HG03439 (cell line): ENCODE measurements around the gene ANO3.

Source experiments
- ATAC-seq: cut with Tn5 transposase; IDR thresholded peaks from one replicate; pipeline ENCODE4 v1.9.1; 2021; ENCODE audit warnings: mild to moderate bottlenecking, moderate library complexity; ENCODE audit not compliant: unreplicated experiment

ANO3 gene

DNA sequence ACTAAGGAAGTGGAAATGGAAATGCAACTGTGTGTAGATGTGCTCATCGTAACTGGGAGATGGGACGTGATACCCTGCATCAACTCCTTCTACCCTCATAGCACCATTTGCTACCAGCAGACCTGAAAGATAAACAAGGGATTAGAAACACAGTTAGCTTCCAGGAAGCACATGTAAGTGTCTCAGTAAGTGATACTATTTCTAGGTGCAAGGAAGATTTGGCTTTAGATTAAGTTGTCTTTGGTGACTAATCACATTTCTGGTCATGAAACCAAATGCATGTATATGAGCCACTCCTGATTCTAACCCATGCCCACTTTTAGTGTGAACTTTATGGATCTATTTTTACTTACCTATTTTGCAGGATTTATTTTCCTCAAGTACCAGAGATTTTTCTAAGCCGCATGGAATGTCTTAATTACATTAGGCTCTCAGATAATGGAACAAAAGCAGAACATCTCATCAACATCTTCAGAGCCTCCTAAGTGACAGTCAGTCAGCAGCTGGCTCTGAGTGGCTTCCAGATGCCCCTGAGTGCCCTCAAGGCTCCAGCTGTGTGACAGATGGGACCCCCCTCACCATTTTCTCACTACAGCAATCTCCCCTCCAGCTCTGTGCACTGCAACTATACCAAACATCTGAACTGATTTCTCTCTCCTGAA, 368.8 kb downstream of the ANO3 start:
- no peak for ATAC-seq

DNA sequence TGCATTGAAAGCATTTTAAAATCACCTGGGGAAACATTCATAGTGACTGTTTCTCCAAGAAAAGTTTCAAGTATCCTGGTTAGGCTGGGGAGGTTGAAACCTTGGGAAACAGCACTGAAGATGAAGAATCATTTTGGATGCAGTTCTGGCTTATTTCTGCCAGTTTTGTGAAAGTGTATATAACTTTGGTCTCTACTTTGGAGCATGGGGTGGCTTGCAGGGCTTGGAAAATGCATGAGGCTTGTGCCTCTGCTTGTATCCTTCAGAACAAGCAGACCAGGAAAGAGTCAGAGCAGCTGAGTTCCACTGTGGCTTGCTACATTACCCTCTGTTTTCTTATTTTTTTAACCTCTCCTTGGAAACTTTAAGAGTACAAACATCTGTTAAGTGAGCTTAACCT, 370.5 kb downstream of the ANO3 start:
- ATAC-seq = no peak

DNA sequence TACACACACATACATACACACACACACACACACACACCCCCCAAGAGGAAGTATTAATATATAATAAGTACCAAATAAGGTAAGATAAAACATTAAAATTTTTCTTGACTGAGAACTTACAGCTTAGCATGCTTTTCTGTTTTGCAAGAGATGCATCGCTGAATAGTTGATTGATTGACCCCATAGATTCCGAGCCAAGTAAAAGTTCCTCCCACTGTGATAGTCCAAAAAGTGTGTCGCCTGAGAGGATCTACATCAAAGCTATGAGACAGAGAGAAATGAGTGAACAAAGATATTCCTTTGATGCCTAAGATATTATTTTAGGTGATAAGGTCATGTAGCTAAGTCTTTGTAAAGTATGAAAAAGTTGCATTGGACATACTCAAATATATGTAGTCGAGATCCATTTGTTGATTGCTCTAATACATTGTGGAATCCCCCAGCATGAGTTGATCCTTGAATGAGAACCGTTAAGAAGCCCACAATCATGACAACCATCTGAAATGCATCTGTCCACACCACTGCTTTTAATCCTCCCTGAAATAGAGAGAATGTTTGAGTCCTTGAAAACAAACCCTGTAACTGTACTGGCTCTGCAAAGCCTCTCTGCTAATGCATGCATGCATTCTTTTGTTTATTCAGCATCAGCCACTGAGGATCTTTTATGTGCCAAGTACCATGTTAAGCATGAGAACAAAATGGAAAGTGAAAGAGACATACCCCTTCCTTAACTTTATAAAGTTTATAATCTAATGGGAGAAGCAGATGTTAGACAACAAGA, 371.7 kb downstream of the ANO3 start:
- no peak for ATAC-seq

DNA sequence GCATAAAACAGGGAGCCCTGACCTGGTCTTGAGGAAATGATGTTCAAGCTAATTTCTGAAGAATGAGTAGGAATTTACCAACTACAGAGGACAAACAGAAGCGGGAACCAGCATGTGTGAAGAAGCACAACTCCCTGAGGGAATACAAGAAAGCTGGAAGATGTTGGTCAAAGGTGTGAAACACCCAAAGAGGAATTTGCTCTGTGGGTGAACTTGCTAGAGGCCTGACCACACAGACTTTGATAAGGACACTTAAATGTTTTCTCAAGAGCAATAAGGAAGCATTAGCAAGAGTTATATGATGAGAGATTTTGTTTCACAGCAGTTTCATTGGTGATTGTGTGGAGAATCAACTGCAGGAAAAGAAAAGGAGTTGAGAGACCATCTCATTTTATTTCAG, 372.3 kb downstream of the ANO3 start:
- no peak for ATAC-seq

DNA sequence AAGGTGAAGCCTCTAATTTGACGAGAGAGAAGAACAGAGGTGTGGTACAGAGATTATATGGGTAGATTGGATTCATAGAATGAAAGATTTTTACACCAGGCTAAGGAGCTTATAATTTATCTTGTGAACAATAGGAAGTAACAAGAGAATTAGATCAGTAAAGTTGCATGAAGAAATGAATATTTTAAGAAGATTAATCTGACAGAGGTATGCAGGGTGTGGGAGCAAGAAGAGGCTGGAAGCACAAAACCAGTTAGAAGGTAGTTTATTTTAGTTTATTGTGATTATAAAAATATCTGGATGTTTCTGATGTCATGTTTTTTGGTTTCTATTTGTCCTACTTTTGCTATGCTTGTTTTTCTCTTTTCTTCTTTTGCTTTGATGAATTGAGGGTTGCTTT, 374.3 kb downstream of the ANO3 start:
- ATAC-seq = no peak

DNA sequence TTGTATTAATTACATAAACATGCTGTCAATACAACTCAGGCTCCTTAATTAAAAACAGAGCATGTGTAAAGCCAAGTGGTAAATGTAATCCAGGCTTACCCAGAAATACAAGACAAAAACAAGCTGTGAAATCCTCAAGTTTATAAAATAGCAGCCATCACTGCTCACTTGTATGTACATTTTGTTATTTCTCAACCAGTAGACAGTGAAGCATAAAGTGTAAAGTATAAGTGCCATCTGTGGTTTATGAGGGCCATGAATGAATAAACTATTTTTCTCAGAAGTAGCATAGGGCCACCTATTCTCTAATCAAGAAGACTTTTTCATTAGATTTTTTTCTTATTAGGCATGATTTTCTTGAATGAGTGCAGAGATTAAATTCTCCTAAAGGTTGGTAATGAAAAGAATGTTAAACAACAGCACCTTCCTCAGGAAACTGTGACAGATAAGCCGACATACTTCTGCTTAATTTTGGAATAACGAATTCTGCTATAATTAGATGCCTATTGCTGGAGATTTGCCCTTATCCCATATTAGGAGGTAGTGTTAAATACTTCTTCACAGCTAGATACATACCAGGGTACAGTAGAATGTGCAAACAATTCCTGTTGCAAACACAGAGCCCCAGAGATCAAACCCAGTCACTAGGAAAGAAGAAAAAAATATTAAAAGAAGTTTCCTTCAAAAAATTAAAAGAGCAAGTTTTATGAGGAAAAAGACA, 377.0 kb downstream of the ANO3 start:
- no peak for ATAC-seq

DNA sequence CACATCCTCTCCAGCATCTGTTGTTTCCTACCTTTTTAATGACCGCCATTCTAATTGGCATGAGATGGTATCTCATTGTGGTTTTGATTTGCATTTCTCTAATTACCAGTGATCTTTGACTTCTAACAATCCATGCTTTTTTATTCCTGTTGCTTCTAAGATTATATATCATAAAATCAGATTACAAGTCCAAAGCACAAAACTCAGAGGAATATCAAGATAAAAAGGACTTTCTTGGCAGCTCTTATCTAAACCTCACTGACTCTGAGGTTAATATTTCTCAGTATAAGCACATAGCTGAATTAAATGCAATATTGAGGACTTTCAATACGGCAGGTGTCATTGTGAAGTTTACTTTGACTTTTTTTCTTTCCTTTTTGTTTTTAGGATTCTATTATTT, 378.6 kb downstream of the ANO3 start:
- ATAC-seq = no peak

DNA sequence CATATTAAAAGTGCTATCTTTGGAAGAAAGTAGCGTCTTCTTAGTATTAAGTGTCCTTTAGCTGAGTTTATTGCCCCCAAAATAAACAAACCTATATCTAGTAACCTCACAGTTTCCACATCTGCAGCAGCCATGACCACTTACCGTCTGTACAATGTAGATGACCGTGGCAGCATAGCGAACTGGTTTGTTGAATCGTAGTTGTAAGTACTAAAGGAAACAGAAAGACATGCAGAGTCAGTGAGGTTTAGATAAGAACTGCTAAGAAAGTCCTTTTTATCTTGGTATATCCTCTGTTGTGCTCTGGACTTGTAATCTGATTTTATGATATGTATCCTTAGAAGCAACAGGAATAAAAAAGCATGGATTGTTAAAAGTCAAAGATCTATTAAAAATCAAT, 380.6 kb downstream of the ANO3 start:
- ATAC-seq = no peak
